Measurements from ENCODE around the gene DACH1. TPM values are rescaled to one million over a fixed set of nuclear protein-coding genes. Genes with fewer than 3 reads are reported as not detected.

Gene DACH1
- total RNA-seq, 1 donor, result 0.09 TPM

DNA sequence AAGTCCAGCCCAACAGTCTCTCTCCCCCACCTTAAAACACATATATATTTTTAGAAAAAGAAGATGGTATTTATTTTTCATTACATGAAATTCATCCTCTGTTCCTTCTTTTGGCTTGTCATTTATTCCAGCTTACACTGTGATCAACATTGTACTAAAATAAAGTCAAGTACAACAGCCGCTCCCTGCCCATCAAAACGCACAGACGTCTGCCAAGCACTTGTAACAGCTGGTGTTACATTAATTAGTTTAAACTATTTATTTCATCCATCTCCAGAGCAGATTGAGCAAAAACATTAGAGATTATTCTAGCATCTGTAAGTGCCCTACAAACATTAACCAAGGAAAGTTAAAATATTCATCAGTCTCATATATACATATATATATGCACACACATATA lies 350.5 kb downstream of the DACH1 start:
- H3K4me3 ChIP-seq (ENCODE audit: low read depth, low read length), result no peak overlapping the region
- TF ChIP-seq, protein P1, sequence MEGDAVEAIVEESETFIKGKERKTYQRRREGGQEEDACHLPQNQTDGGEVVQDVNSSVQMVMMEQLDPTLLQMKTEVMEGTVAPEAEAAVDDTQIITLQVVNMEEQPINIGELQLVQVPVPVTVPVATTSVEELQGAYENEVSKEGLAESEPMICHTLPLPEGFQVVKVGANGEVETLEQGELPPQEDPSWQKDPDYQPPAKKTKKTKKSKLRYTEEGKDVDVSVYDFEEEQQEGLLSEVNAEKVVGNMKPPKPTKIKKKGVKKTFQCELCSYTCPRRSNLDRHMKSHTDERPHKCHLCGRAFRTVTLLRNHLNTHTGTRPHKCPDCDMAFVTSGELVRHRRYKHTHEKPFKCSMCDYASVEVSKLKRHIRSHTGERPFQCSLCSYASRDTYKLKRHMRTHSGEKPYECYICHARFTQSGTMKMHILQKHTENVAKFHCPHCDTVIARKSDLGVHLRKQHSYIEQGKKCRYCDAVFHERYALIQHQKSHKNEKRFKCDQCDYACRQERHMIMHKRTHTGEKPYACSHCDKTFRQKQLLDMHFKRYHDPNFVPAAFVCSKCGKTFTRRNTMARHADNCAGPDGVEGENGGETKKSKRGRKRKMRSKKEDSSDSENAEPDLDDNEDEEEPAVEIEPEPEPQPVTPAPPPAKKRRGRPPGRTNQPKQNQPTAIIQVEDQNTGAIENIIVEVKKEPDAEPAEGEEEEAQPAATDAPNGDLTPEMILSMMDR (IDR thresholded peaks at IDR 0.05; ENCODE audit: insufficient read depth, low read length), result no peak
- no peak for DNase-seq (ENCODE audit: low read depth)

DNA sequence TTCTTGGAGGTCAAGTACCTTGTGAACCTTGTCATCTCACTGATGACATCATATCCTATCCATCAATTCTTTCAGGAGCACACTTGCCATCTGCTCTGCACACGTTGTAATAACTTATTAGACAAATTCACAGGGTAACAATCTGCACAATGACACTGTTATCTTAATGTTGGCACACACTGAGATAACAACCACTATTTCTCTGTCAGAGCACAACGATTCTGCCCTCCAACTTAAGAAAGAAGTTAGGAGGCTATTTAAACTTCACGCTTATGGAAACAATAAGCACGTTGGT lies 351.3 kb downstream of the DACH1 start:
- TF ChIP-seq, protein P1 (IDR thresholded peaks at IDR 0.05; ENCODE audit: insufficient read depth, low read length), result no peak
- H3K4me3 ChIP-seq (ENCODE audit: low read depth, low read length), result no peak overlapping the region
- DNase-seq (ENCODE audit: low read depth), result no peak

DNA sequence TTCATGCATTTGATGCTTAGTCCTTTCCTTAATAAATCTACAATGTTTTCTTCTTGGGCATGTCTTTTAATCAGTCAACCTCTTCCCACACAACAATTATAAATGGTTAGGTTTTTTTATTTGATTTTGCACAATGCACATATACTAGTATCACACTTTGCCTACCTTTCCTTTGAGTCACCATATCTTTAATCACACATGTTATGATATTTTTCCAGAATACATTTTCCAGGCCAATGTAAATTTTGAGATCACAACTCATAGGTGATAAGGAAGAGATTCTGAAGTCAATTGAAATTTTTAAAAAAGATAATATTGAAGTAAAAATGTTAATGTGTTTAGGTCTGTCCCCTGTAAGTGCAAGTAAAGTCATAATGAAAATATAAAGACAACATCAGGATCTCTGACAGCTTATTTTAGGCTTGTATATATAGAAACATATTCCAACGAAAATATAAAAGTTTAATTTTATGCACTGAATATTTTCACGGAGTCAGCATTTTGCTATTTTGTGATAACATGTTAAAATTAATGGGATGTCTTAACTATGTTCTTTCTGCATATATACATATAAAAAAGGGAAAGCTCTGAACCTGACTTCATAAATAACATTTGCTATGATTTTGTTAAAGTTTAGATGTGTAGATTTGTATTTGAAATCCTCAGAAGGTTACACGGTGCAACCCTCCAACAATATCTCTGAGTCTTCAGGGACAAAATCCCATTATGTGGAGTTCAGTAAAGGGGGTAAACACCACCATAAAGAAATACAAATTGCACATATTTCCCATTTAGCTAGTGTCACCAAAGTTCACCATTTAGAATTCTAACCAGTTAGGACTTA lies 351.9 kb downstream of the DACH1 start:
- TF ChIP-seq, protein P1 (IDR thresholded peaks at IDR 0.05; ENCODE audit: insufficient read depth, low read length), result no peak
- H3K4me3 ChIP-seq (ENCODE audit: low read depth, low read length), result no peak overlapping the region
- DNase-seq (ENCODE audit: low read depth), result no peak

DNA sequence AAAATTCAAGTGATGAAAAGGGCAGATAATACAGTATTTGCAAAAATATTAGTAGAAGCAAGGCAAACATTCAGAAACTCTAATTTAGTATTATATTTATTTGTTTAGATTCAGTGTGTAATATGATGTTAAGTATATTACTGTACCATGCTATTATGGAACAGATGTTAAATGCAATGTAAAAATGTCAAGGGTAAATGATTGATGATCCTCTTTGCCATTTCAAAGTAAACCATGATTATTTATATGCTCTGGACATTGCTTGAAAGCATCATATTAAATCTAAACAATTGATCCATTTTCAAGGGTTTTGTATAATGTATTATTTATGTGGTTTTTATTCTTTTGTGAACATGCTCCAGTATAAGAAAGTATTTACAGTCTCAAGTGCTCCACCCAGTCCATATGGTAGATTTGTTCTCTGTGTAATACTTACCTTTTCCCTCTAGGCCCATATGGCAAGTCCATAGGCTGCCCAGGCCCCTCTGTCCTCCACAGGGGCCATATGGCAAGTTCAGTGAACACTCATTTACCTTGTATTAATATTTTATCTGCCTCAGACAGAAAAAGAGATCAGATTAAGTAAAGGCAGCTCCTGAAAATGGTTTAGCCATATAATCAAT lies 353.5 kb downstream of the DACH1 start:
- no peak for DNase-seq (ENCODE audit: low read depth)
- H3K4me3 ChIP-seq (ENCODE audit: low read depth, low read length), result no peak overlapping the region
- TF ChIP-seq, protein P1 (IDR thresholded peaks at IDR 0.05; ENCODE audit: insufficient read depth, low read length), result no peak

DNA sequence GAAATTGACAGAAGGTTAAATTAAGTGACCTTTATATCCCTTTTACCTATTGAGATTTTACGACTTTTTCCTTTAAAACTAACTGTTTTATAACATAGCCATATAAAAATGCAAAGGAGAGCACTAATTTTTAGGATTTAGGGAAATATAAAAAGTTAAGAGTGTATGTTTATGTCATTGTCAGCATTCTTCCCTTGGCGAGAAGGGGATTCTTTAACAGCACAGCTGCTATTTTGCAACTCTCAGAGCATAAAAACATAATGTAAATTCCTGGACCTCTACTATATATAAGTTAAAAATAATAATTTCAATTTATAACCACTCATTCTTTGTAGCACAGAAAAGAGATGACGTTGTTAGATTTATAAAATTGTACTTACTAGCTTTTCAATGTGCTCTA lies 363.2 kb downstream of the DACH1 start:
- DNase-seq (ENCODE audit: low read depth), result no peak
- no peak overlapping the region for H3K4me3 ChIP-seq (ENCODE audit: low read depth, low read length)
- TF ChIP-seq, protein P1 (IDR thresholded peaks at IDR 0.05; ENCODE audit: insufficient read depth, low read length), result no peak

DNA sequence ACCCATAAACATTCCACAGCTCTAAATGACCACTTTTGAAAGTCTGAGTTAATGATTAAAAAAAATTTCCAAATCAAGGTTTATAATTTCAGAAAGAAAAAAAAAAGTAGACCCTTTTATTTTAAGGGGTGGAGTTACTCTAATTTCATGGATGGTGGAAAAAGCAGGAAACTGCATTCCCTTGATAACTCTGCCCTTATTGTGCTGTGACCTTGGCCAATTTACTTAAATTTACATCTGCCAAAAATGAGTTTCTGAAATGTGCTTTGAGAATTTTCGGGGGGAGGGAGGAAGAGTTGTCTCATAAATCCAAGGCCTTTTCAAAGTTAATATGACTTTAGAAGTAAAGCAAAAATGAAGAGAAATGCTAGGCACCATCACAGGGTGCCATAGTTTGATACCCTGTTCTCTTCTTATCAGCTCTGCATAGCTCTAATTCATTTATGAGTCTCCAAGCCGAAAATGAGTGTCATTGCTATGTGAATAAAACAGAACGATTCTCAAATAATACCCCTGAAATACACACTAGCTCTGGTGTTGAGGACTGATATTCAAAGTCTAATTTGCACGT lies 367.0 kb downstream of the DACH1 start:
- TF ChIP-seq, protein P1 (IDR thresholded peaks at IDR 0.05; ENCODE audit: insufficient read depth, low read length), result no peak
- H3K4me3 ChIP-seq (ENCODE audit: low read depth, low read length), result no peak overlapping the region
- DNase-seq (ENCODE audit: low read depth), result no peak
